GM12864 (cell line): Measurements from ENCODE around the gene FBXO21.
"Not testable (repeated sequence)": the region's sequence is repeated elsewhere in the genome, so short reads cannot be mapped to it uniquely, and the experiment has no call there.

ENCODE experiments used
- DNase-seq: peaks from one replicate; pipeline ENCODE4 v3.0.0-alpha.2; 2011; ENCODE audit warnings: low read depth
- H3K4me3 ChIP-seq: 2 replicates; pipeline ENCODE4 v1.5.1; 2011; ENCODE audit warnings: mild to moderate bottlenecking, low read depth, low read length, control low read depth
- CTCF ChIP-seq: IDR thresholded peaks from 2 replicates; pipeline ENCODE4 v1.5.1; 2011; ENCODE audit warnings: low read depth, mild to moderate bottlenecking, moderate library complexity, low read length, control low read depth, inconsistent platforms; ENCODE audit errors: missing control alignments

The FBXO21 gene

GRCh38 chr12:117188961-117189724 is 1.1 kb downstream of the FBXO21 start:
- no peak for DNase-seq
- TF ChIP-seq CTCF: no peak
- H3K4me3 ChIP-seq: peak overlapping the region; percentile 97

GRCh38 chr12:117188121-117188665 is 2.1 kb downstream of the FBXO21 start:
- no peak for DNase-seq
- no peak overlapping the region for H3K4me3 ChIP-seq
- no peak for TF ChIP-seq CTCF

- no peak for DNase-seq
- no peak for TF ChIP-seq CTCF
- H3K4me3 ChIP-seq: no peak overlapping the region
Observed at GRCh38 chr12:117187421-117187820, 2.8 kb downstream of the FBXO21 start.

GRCh38 chr12:117182866-117183265 is 7.4 kb downstream of the FBXO21 start:
- TF ChIP-seq CTCF: no peak
- H3K4me3 ChIP-seq: no peak overlapping the region
- no peak for DNase-seq

- H3K4me3 ChIP-seq: not testable (repeated sequence)
Observed at GRCh38 chr12:117181468-117181843, 8.8 kb downstream of the FBXO21 start.

GRCh38 chr12:117180758-117181467 is 9.4 kb downstream of the FBXO21 start:
- no peak for DNase-seq
- TF ChIP-seq CTCF: no peak
- H3K4me3 ChIP-seq: no peak overlapping the region

More at GRCh38 chr12:117181468-117181843, 8.8 kb downstream of the FBXO21 start:
- DNase-seq: not testable (repeated sequence)

- no peak overlapping the region for H3K4me3 ChIP-seq
- TF ChIP-seq CTCF: no peak
- no peak for DNase-seq
Observed at GRCh38 chr12:117178745-117179144, 11.5 kb downstream of the FBXO21 start.
